H1 (cell line): ENCODE results near the gene MT1B. TPM values are rescaled to one million over a fixed set of nuclear protein-coding genes. Genes with fewer than 3 reads are reported as not detected.

Experiments used
- CTCF ChIA-PET: fragments of 300-600 bp; sonication (Branson Sonifier 250); formaldehyde crosslinking; loops from one replicate; lab custom pipeline; 2021; ENCODE audit not compliant: partially characterized antibody; lab: Charles Lee
- POLR2A ChIA-PET: fragments of 300-600 bp; sonication (Branson Sonifier 250); formaldehyde crosslinking; loops from one replicate; lab custom pipeline; 2021; ENCODE audit warnings: inconsistent platforms; ENCODE audit not compliant: partially characterized antibody; lab: Charles Lee
- DNase-seq, 2 experiments: peaks; one replicate each; pipeline versions ENCODE4 v3.0.0 to v3.0.0-alpha.2; 2010 to 2022; ENCODE audit warnings: low spot score in 2 of 2, low read depth in 1 of 2, mixed read lengths in 1 of 2
- FAIRE-seq: peaks from 2 replicates; lab custom pipeline; 2011; peaks lifted over from hg19 to GRCh38; lab: Jason Lieb, UNC
- H2AFZ ChIP-seq: 2 replicates; pipeline ENCODE4 v1.8.1; 2012; ENCODE audit warnings: low read length, inconsistent platforms
- H2AK5ac ChIP-seq: 2 replicates; pipeline ENCODE4 v1.6.1; 2013; ENCODE audit warnings: low read depth, low read length
- H2BK120ac ChIP-seq: replicated peaks from 2 replicates; pipeline ENCODE3; 2013; ENCODE audit warnings: low read depth, low read length, inconsistent platforms
- H2BK12ac ChIP-seq: 2 replicates; pipeline ENCODE4 v1.6.1; 2013; ENCODE audit warnings: low read depth, low read length
- H2BK15ac ChIP-seq: 2 replicates; pipeline ENCODE4 v1.6.1; 2013; ENCODE audit warnings: low read length
- H2BK20ac ChIP-seq: 2 replicates; pipeline ENCODE4 v1.6.1; 2013; ENCODE audit warnings: low read length
- H2BK5ac ChIP-seq: 2 replicates; pipeline ENCODE4 v1.6.1; 2013; ENCODE audit warnings: low read depth, low read length
- H3K14ac ChIP-seq: 2 replicates; pipeline ENCODE4 v1.6.1; 2013; ENCODE audit warnings: inconsistent platforms; ENCODE audit not compliant: insufficient read length
- H3K18ac ChIP-seq: 2 replicates; pipeline ENCODE4 v1.6.1; 2013; ENCODE audit warnings: low read length; ENCODE audit errors: extremely low read depth
- H3K23ac ChIP-seq: 2 replicates; pipeline ENCODE4 v1.6.1; 2013; ENCODE audit warnings: inconsistent platforms; ENCODE audit not compliant: insufficient read length
- H3K23me2 ChIP-seq: 2 replicates; pipeline ENCODE4 v1.6.1; 2013; ENCODE audit warnings: low read depth, low read length
- H3K27ac ChIP-seq: 2 replicates; pipeline ENCODE4 v1.6.1; 2011; ENCODE audit warnings: low read depth, low read length, inconsistent platforms
- H3K27me3 ChIP-seq, 4 experiments: replicated peaks in 1 of 4; 1 replicate in 1 of 4; 2 replicates in 3 of 4; pipeline versions ENCODE4 v1.6.1 to v1.8.1; 2011 to 2013; ENCODE audit warnings: low read length in 3 of 4, mild to moderate bottlenecking in 3 of 4, inconsistent platforms in 2 of 4, mixed read lengths in 2 of 4, moderate library complexity in 1 of 4; ENCODE audit not compliant: control insufficient read depth in 3 of 4, insufficient read depth in 3 of 4; ENCODE audit errors: extremely low read depth in 1 of 4
- H3K36me3 ChIP-seq, 4 experiments: 2 replicates each; pipeline versions ENCODE4 v1.6.1 to v1.8.1; 2011 to 2013; ENCODE audit warnings: mild to moderate bottlenecking in 4 of 4, low read length in 3 of 4, moderate library complexity in 2 of 4, control low read depth in 1 of 4, inconsistent platforms in 1 of 4; ENCODE audit not compliant: insufficient read depth in 4 of 4, control insufficient read depth in 2 of 4
- H3K4ac ChIP-seq: replicated peaks from 2 replicates; pipeline ENCODE3; 2013; ENCODE audit warnings: low read length, low read depth, mixed read lengths, inconsistent platforms; ENCODE audit not compliant: insufficient read length
- H3K4me1 ChIP-seq, 4 experiments: replicated peaks in 1 of 4; 1 replicate in 1 of 4; 2 replicates in 3 of 4; pipeline versions ENCODE4 v1.6.1 to v1.8.1; 2011 to 2013; ENCODE audit warnings: low read length in 3 of 4, inconsistent platforms in 2 of 4, mixed read lengths in 1 of 4; ENCODE audit not compliant: insufficient read depth in 4 of 4, control insufficient read depth in 3 of 4
- H3K4me2 ChIP-seq, 2 experiments: 2 replicates each; pipeline versions ENCODE4 v1.6.1 to v1.8.1; 2011 to 2013; ENCODE audit warnings: low read depth in 2 of 2, low read length in 2 of 2, control low read depth in 1 of 2, inconsistent platforms in 1 of 2, mild to moderate bottlenecking in 1 of 2; ENCODE audit not compliant: insufficient read depth in 1 of 2
- H3K4me3 ChIP-seq, 4 experiments: fragments of 200-600, 300-600 bp in 1 of 4; sonication (generic), shearing (Covaris generic), sonication (Bioruptor Twin) in 1 of 4; 2 replicates each; pipeline versions ENCODE4 v1.5.1 to v1.8.1; 2011 to 2016; ENCODE audit warnings: low read length in 4 of 4, low read depth in 3 of 4, control low read depth in 2 of 4, inconsistent platforms in 2 of 4, mild to moderate bottlenecking in 2 of 4, mixed read lengths in 1 of 4, moderate library complexity in 1 of 4; ENCODE audit not compliant: insufficient read depth in 2 of 4; ENCODE audit errors: extremely low read depth in 1 of 4
- H3K56ac ChIP-seq: replicated peaks from 2 replicates; pipeline ENCODE3; 2013; ENCODE audit warnings: low read depth, mild to moderate bottlenecking, mixed read lengths, low read length, inconsistent platforms; ENCODE audit not compliant: insufficient read length
- H3K79me1 ChIP-seq: 2 replicates; pipeline ENCODE4 v1.6.1; 2013; ENCODE audit warnings: low read depth, low read length, control low read depth
- H3K79me2 ChIP-seq, 2 experiments: 2 replicates each; pipeline versions ENCODE4 v1.6.1 to v1.8.1; 2012 to 2013; ENCODE audit warnings: low read length in 2 of 2, mild to moderate bottlenecking in 2 of 2, inconsistent platforms in 1 of 2; ENCODE audit not compliant: insufficient read depth in 2 of 2, control insufficient read depth in 1 of 2
- H3K9ac ChIP-seq, 4 experiments: replicated peaks in 1 of 4; 1 replicate in 1 of 4; 2 replicates in 3 of 4; pipeline versions ENCODE4 v1.6.1 to v1.8.1; 2011 to 2013; ENCODE audit warnings: low read depth in 3 of 4, low read length in 3 of 4, control low read depth in 2 of 4, mild to moderate bottlenecking in 2 of 4, moderate library complexity in 2 of 4, inconsistent platforms in 1 of 4; ENCODE audit errors: extremely low read depth in 1 of 4
- H3K9me3 ChIP-seq, 2 experiments: 2 replicates each; pipeline versions ENCODE4 v1.6.1 to v1.8.1; 2012 to 2013; ENCODE audit warnings: mild to moderate bottlenecking in 2 of 2, moderate library complexity in 2 of 2, control low read depth in 1 of 2, inconsistent platforms in 1 of 2, low read depth in 1 of 2, low read length in 1 of 2, mixed read lengths in 1 of 2; ENCODE audit not compliant: insufficient read depth in 2 of 2
- H4K20me1 ChIP-seq, 2 experiments: replicated peaks in 1 of 2; 2 replicates each; pipeline versions ENCODE3 to v1.8.1; 2011 to 2013; ENCODE audit warnings: inconsistent platforms in 2 of 2, low read length in 2 of 2, mild to moderate bottlenecking in 1 of 2; ENCODE audit not compliant: insufficient read depth in 2 of 2, control insufficient read depth in 1 of 2
- H4K5ac ChIP-seq: 2 replicates; pipeline ENCODE4 v1.6.1; 2013; ENCODE audit warnings: low read length, low read depth, mixed read lengths, inconsistent platforms; ENCODE audit not compliant: insufficient read length
- H4K8ac ChIP-seq: 2 replicates; pipeline ENCODE4 v1.8.0; 2013; ENCODE audit warnings: mild to moderate bottlenecking, moderate library complexity, low read length, inconsistent platforms; ENCODE audit not compliant: insufficient read depth; ENCODE audit errors: extremely low read depth
- H4K91ac ChIP-seq: replicated peaks from 2 replicates; pipeline ENCODE3; 2013; ENCODE audit warnings: low read length, mixed read lengths, inconsistent platforms; ENCODE audit not compliant: insufficient read length
- MAFK ChIP-seq: IDR thresholded peaks from 2 replicates; pipeline ENCODE4 v1.6.1; 2012; ENCODE audit warnings: low read depth, mild to moderate bottlenecking, improper control_type of control experiment, low read length
- SUZ12 ChIP-seq: fragments of 200-600 bp; sonication (generic); IDR thresholded peaks from 2 replicates; pipeline ENCODE4 v1.6.1; 2012; ENCODE audit warnings: mild to moderate bottlenecking, inconsistent platforms, low read length, moderate library complexity, mixed read lengths
- WGBS, 2 experiments: shearing (Covaris generic) in 1 of 2; methylation state at CpG; one replicate each; pipeline versions ENCODE4 v1.1.6 to v1.1.7; 2013 to 2015; ENCODE audit warnings: low lambda C conversion rate in 2 of 2, mixed read lengths in 2 of 2, inconsistent platforms in 1 of 2, low coverage in 1 of 2, missing lambda C conversion rate in 1 of 2; ENCODE audit not compliant: insufficient replicate concordance in 2 of 2, insufficient coverage in 1 of 2, insufficient read length in 1 of 2; ENCODE audit errors: extremely low coverage in 1 of 2, missing lambda C conversion rate in 1 of 2; 5-methylcytosine and 5-hydroxymethylcytosine counted together
- polyA plus RNA-seq, 7 experiments: library from polyadenylated mRNA; depleted of rRNA in 3 of 7; stranded (reverse) in 5 of 7; unstranded in 2 of 7; fragments of >200 nt in 5 of 7; fragments of 200-250 nt in 2 of 7; gene quantifications; 1 replicate in 5 of 7; 2 replicates in 1 of 7; 4 replicates in 1 of 7; pipeline versions ENCODE4 v1.2.1 to v1.2.3, GENCODE V29; 2011 to 2013; ENCODE audit warnings: missing spikeins in 2 of 7, mixed read lengths in 2 of 7
- total RNA-seq: library from RNA; stranded (reverse); fragmentation: NEBNext Ultra II Directional; extraction: Animal tissue kit (Norgen Biotek cat#: 25700); gene quantifications from 2 replicates; pipeline ENCODE4 v1.2.1, GENCODE V29; 2021

Gene MT1B
- total and polyA plus RNA-seq, 2 of the 8 experiments (the other 6 are each of a cell fraction or from before 2014, with no cell fraction given) = not detected

GRCh38 chr16:56610017-56610608, 41.6 kb upstream of the MT1B start:
- Histone ChIP-seq H2BK5ac (no peak overlapping the region), H2AK5ac (no peak overlapping the region), H4K20me1 (peaks cover 0 to 2% of the 10 kb centered on the region in 2 experiments), H2AFZ (no peak overlapping the region), H2BK15ac (peak overlapping the region; percentile 24; the same call in 1 of the 2 replicates), H4K5ac (no peak overlapping the region), H2BK20ac (no peak overlapping the region), H3K79me1 (no peaks in the 10 kb centered on the region), H3K79me2 (no peaks in the 10 kb centered on the region), H3K9me3 (no peaks in the 10 kb centered on the region), H3K4me3 (peak overlapping the region in 1 of 4 experiments; percentile 62; a peak in 1 of 8 replicates), H3K23me2 (peaks cover 11% of the 10 kb centered on the region; the same call in 1 of the 2 replicates), H2BK120ac (no peak overlapping the region), H3K4me2 (peak overlapping the region in 1 of 2 experiments; percentile 77; a peak in 3 of 4 replicates), H3K18ac (no peak overlapping the region), H3K14ac (no peak overlapping the region), H3K36me3 (no peaks in the 10 kb centered on the region), H2BK12ac (no peak overlapping the region; the same call in 1 of the 2 replicates), H4K8ac (no peak overlapping the region), H3K23ac (no peak overlapping the region), H3K27me3 (peaks cover 27 to 71% (median 57%) of the 10 kb centered on the region in 4 experiments), H3K4ac (no peak overlapping the region), H3K27ac (no peak overlapping the region), H3K56ac (no peak overlapping the region), H4K91ac (no peak overlapping the region), H3K4me1 (peaks cover 7 to 21% (median 10%) of the 10 kb centered on the region in 4 experiments), H3K9ac (no peak overlapping the region; a peak in 1 of 7 replicates)
- CTCF ChIA-PET = interaction anchor here (0.6 to 2.0 kb wide), 3 partner anchors 10 to 91 kb away, joined by 3 to 5 read pairs (median 3); partner anchors contain the start of gene MT1E
- FAIRE-seq (no peak), DNase-seq (no peak)
- TF ChIP-seq MAFK (no peak), SUZ12 (0 out of 2 replicates have a peak, but pooled peaks have one; percentile 10)
- WGBS, 2 experiments = 20% methylated on average over 10 of the region's 10 CpGs; no CpG with 5 or more reads in 1 of the 2 experiments
- POLR2A ChIA-PET = interaction anchor here (1.2 to 8.0 kb wide), 4 partner anchors 11 to 58 kb away, joined by 3 to 66 read pairs (median 4); partner anchors contain the start of gene MT1E
